ENCODE data around the gene KRT8.
"Not testable (repeated sequence)": the region's sequence is repeated elsewhere in the genome, so short reads cannot be mapped to it uniquely, and the experiment has no call there.

Gene KRT8

GRCh38 chr12:52860102-52860823 is 44.6 kb downstream of the KRT8 start:
- H3K27ac ChIP-seq = no peak overlapping the region

GRCh38 chr12:52857500-52857899 is 47.4 kb downstream of the KRT8 start:
- TF ChIP-seq ZFX (IDR thresholded peaks at IDR 0.05) = no peak
- no peak for TF ChIP-seq CTCF (conservative IDR thresholded peaks at IDR 0.05)
- no peak overlapping the region for H3K27ac ChIP-seq

More at GRCh38 chr12:52860102-52860823, 44.6 kb downstream of the KRT8 start:
- no peak for TF ChIP-seq ZFX (IDR thresholded peaks at IDR 0.05)
- no peak for TF ChIP-seq CTCF (conservative IDR thresholded peaks at IDR 0.05)

GRCh38 chr12:52856787-52857186 is 48.1 kb downstream of the KRT8 start:
- TF ChIP-seq ZFX (IDR thresholded peaks at IDR 0.05) = no peak
- no peak for TF ChIP-seq CTCF (conservative IDR thresholded peaks at IDR 0.05)
- H3K27ac ChIP-seq = no peak overlapping the region

- not testable (repeated sequence) for H3K27ac ChIP-seq
Observed at GRCh38 chr12:52856077-52856476, 48.8 kb downstream of the KRT8 start.

GRCh38 chr12:52851787-52852186 is 53.1 kb downstream of the KRT8 start:
- no peak for TF ChIP-seq ZFX (IDR thresholded peaks at IDR 0.05)
- no peak for TF ChIP-seq CTCF (conservative IDR thresholded peaks at IDR 0.05)

GRCh38 chr12:52850681-52851080 is 54.2 kb downstream of the KRT8 start:
- no peak for TF ChIP-seq ZFX (IDR thresholded peaks at IDR 0.05)
- no peak for TF ChIP-seq CTCF (conservative IDR thresholded peaks at IDR 0.05)
- no peak overlapping the region for H3K27ac ChIP-seq

More at GRCh38 chr12:52851787-52852186, 53.1 kb downstream of the KRT8 start:
- no peak overlapping the region for H3K27ac ChIP-seq

- H3K27ac ChIP-seq = no peak overlapping the region
- TF ChIP-seq ZFX (IDR thresholded peaks at IDR 0.05) (no peak), CTCF (conservative IDR thresholded peaks at IDR 0.05) (no peak)
Observed at GRCh38 chr12:52849511-52849910, 55.4 kb downstream of the KRT8 start.

- no peak within 1 kb of the TSS for H3K27ac ChIP-seq
- TF ChIP-seq ZFX (IDR thresholded peaks at IDR 0.05) = no peak
- TF ChIP-seq CTCF (conservative IDR thresholded peaks at IDR 0.05) = no peak
Observed at GRCh38 chr12:52848661-52849255, 56.1 kb downstream of the KRT8 start, which contains the start of gene KRT78. TSS of gene KRT78 (minus strand) at chr12:52848994. CDS start at chr12:52848930, 64 bp downstream.
